Right atrium auricular region (tissue), 2 donors: ENCODE results near the gene PPP2R5B. TPM values are rescaled to one million over a fixed set of nuclear protein-coding genes. Genes with fewer than 3 reads are reported as not detected.

Experiments
- DNase-seq: peaks from one replicate; pipeline ENCODE4 v3.0.0-alpha.2; 2019; ENCODE audit warnings: low spot score
- H3K27ac ChIP-seq, 2 donors: fragments of 200-600 bp; sonication (generic); 1 replicate in 1 of 2; 2 replicates in 1 of 2; pipeline ENCODE4 v1.5.1; 2016 to 2019
- H3K27me3 ChIP-seq, 2 donors: fragments of 200-600 bp; sonication (generic); one replicate each; pipeline versions ENCODE4 v1.5.1 to v1.6.0; 2017 to 2019
- H3K36me3 ChIP-seq: fragments of 200-600 bp; sonication (generic); one replicate; pipeline ENCODE4 v1.5.1; 2016
- H3K4me1 ChIP-seq, 2 donors: fragments of 200-600 bp; sonication (generic); one replicate each; pipeline versions ENCODE4 v1.5.1 to v1.6.0; 2017 to 2019
- H3K4me3 ChIP-seq, 2 donors: fragments of 200-600 bp; sonication (generic); 1 replicate in 1 of 2; 2 replicates in 1 of 2; pipeline ENCODE4 v1.5.1; 2017 to 2019; ENCODE audit warnings: mild to moderate bottlenecking in 1 of 2, moderate library complexity in 1 of 2
- H3K9me3 ChIP-seq, 2 donors: fragments of 200-600 bp; sonication (generic); one replicate each; pipeline ENCODE4 v1.5.1; 2019
- total RNA-seq, 2 donors: library from RNA; depleted of rRNA; stranded (reverse); fragments of >200 nt; gene quantifications; one replicate each; pipeline ENCODE4 v1.1.0, GENCODE V29; 2016
- TF ChIP-seq, protein P1 (sequence below), 2 donors: fragments of 200-600 bp; sonication (generic); IDR thresholded peaks; one replicate each; pipeline ENCODE4 v1.5.1; 2019; ENCODE audit warnings: antibody characterized with exemption in 2 of 2

Gene PPP2R5B
- total RNA-seq, 2 donors from 2014 or later: 21.5 to 23.0 TPM

DNA sequence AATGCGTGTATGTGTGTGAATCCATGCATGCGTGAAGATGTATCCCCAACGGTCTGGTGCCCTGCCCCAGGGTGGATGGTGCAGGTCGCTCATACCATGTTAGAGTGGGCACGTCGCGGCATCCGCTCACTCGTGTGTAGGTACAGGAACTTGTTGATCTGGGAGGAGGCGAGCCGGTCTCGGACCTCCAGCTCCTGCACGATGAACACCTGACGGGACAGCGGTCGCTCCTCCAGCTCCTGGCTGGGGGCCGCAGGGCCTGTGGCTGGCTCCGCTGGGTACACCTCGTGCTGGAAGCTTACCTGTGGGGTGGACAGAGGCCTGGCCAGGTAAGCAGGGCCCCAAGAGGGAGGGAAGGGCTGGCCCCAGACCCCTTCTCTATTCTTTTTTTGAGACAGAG, 25.9 kb upstream of the PPP2R5B start:
- TF ChIP-seq, protein P1, sequence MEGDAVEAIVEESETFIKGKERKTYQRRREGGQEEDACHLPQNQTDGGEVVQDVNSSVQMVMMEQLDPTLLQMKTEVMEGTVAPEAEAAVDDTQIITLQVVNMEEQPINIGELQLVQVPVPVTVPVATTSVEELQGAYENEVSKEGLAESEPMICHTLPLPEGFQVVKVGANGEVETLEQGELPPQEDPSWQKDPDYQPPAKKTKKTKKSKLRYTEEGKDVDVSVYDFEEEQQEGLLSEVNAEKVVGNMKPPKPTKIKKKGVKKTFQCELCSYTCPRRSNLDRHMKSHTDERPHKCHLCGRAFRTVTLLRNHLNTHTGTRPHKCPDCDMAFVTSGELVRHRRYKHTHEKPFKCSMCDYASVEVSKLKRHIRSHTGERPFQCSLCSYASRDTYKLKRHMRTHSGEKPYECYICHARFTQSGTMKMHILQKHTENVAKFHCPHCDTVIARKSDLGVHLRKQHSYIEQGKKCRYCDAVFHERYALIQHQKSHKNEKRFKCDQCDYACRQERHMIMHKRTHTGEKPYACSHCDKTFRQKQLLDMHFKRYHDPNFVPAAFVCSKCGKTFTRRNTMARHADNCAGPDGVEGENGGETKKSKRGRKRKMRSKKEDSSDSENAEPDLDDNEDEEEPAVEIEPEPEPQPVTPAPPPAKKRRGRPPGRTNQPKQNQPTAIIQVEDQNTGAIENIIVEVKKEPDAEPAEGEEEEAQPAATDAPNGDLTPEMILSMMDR (IDR thresholded peaks at IDR 0.05): no peak
- peaks cover 0 to 11% of the 10 kb centered on the region in 2 donors for H3K4me1 ChIP-seq
- peaks cover 58% of the 10 kb centered on the region for H3K36me3 ChIP-seq
- DNase-seq: no peak
- H3K4me3 ChIP-seq: no peak overlapping the region
- H3K27ac ChIP-seq: no peak overlapping the region
- no peaks in the 10 kb centered on the region for H3K9me3 ChIP-seq
- H3K27me3 ChIP-seq: no peaks in the 10 kb centered on the region

DNA sequence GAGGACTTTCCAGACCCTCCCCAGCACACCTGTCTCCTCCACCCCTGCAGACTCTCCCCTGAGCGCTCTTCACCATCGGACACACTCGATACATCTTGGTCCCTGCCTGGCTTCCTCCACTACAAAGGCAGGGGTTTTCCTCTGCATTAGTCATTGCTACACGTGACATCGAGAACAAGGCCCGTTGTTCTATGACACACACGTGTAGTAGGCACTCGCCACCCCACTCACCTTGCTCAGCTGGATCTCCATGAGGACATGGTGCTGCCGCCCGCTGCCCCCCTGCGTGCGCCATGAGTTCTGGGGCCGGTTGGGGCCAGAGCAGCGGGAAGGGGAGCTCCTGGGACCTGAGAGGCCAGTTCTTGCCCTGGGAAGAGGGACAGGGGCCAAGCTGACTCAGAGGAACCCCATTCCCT, 24.2 kb upstream of the PPP2R5B start:
- no peak for DNase-seq
- Histone ChIP-seq H3K27ac (no peak overlapping the region), H3K4me3 (no peak overlapping the region), H3K4me1 (no peaks in the 10 kb centered on the region), H3K27me3 (no peaks in the 10 kb centered on the region), H3K9me3 (no peaks in the 10 kb centered on the region), H3K36me3 (peaks cover 63% of the 10 kb centered on the region)
- TF ChIP-seq, protein P1 (IDR thresholded peaks at IDR 0.05): no peak

DNA sequence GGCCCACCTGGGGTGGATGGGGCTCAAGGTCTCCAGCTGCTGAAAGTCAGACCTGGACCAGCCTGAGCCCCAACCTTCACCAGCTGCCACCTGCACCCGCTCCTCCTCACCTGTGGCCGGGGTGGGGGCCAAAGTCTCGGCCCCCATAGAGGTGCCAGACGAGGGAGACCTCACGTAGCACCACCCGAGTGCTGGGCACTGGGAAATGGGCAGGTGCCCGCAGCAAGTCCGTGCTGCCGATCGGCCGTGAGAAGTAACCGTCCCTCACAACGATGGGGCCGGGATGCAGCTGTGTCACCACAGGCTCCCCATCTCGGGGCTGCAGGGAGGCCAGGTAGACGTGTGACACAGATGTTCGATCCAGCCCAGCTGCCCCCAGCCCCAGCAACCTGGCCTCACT, 23.7 kb upstream of the PPP2R5B start:
- no peak for DNase-seq
- peaks cover 68% of the 10 kb centered on the region for H3K36me3 ChIP-seq

DNA sequence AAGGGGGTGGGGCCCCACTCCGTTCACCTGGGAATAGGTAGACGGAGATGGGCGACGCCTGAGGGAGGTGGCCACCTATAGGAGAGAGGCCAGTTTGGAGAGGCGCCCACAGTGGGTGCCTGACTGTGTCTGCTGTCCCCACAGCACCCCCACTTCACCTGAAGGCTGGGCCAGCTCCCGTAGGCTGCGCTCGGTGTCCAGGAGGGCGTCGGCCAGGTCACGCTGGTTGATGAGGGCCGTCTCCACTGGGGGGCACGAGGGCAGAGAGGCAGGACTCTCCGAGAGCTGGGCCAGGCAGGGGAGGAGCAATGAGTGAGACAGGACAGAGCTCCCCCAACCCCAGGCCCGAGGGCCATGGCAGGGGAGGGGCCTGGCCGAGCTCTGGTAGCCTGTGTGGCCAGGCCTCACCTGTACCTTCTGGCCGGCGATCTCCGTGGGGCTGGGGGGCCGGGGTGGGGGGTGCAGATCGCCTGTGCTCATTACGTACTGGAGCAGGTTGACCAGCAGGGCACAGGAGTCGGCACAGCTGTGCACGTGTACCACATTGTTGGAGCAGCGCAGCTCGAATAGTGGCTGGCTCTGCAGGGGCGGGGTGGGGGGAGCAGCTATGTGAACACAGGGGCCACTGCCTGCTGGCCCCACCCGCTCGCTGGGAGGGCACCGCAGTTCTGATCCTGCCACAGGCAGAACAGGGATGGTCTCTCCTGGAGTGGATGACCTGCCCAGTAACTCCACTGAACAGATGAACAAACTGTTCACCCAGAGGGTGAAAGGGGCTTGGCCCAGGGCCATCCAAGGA, 22.2 kb upstream of the PPP2R5B start:
- Histone ChIP-seq H3K4me3 (no peak overlapping the region), H3K36me3 (peaks cover 81% of the 10 kb centered on the region)
- DNase-seq: no peak

More for the DNA sequence above, 23.7 kb upstream of the PPP2R5B start:
- Histone ChIP-seq H3K27me3 (no peaks in the 10 kb centered on the region), H3K9me3 (no peaks in the 10 kb centered on the region), H3K4me1 (no peaks in the 10 kb centered on the region), H3K4me3 (no peak overlapping the region), H3K27ac (no peak overlapping the region)
- TF ChIP-seq, protein P1 (IDR thresholded peaks at IDR 0.05): no peak

DNA sequence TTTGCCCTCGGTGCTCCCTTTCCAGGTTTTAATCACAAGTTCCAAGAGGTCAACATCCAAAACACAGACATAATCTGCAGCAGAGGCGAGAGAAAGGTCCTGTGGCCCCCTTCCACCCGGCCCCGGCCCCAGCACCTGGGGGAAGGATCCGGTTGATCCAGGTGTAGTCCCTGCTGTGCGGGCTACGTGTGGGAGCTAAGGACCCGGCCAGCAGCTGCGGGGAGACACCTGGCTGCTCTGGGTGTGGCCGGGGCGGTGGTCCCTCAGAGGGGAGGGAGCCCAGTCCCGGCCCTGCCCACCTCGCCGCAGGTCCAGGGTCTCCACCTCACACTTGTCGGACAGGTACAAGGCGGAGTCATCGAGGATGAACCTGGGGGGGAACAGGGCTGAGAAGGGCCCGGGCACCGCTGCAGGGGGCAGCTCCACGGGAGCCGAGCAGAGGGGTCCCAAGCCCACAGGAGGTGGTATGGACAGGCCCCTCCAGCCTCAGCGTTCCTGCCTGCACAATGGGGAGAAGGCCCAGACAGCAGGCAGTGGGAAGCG, 21.1 kb upstream of the PPP2R5B start:
- Histone ChIP-seq H3K27ac (no peak overlapping the region), H3K27me3 (no peaks in the 10 kb centered on the region), H3K9me3 (no peaks in the 10 kb centered on the region), H3K4me3 (no peak overlapping the region), H3K4me1 (no peaks in the 10 kb centered on the region), H3K36me3 (peaks cover 81% of the 10 kb centered on the region)
- DNase-seq: no peak
- TF ChIP-seq, protein P1 (IDR thresholded peaks at IDR 0.05): no peak

More for the DNA sequence above, 22.2 kb upstream of the PPP2R5B start:
- H3K4me1 ChIP-seq: no peaks in the 10 kb centered on the region
- TF ChIP-seq, protein P1 (IDR thresholded peaks at IDR 0.05): no peak
- no peaks in the 10 kb centered on the region for H3K27me3 ChIP-seq
- H3K9me3 ChIP-seq: no peaks in the 10 kb centered on the region
- H3K27ac ChIP-seq: no peak overlapping the region
